ENCODE results near the gene TRANK1.

Gene TRANK1

GRCh38 chr3:36814066-36814717, 130.7 kb downstream of the TRANK1 start:
- Histone ChIP-seq H3K9me3 (ENCODE audit: control insufficient read depth, insufficient read depth, low read length) (no peaks in the 10 kb centered on the region), H3K36me3 (ENCODE audit: control insufficient read depth, insufficient read depth, low read length) (no peaks in the 10 kb centered on the region), H3K4me1 (ENCODE audit: control insufficient read depth, insufficient read depth, low read length) (no peaks in the 10 kb centered on the region), H3K4me3 (ENCODE audit: low read depth, low read length) (no peak overlapping the region), H3K9ac (ENCODE audit: low read depth, low read length) (no peak overlapping the region), H3K27ac (ENCODE audit: low read depth, low read length) (no peak overlapping the region), H3K27me3 (ENCODE audit: control insufficient read depth, insufficient read depth, low read length) (no peaks in the 10 kb centered on the region)

- Histone ChIP-seq H3K9me3 (ENCODE audit: control insufficient read depth, insufficient read depth, low read length) (no peaks in the 10 kb centered on the region), H3K27me3 (ENCODE audit: control insufficient read depth, insufficient read depth, low read length) (no peaks in the 10 kb centered on the region), H3K36me3 (ENCODE audit: control insufficient read depth, insufficient read depth, low read length) (no peaks in the 10 kb centered on the region), H3K9ac (ENCODE audit: low read depth, low read length) (no peak overlapping the region), H3K4me1 (ENCODE audit: control insufficient read depth, insufficient read depth, low read length) (no peaks in the 10 kb centered on the region), H3K27ac (ENCODE audit: low read depth, low read length) (no peak overlapping the region), H3K4me3 (ENCODE audit: low read depth, low read length) (no peak overlapping the region)
These were observed 131.5 kb downstream of the TRANK1 start for GRCh38 chr3:36813305-36813704.

- Histone ChIP-seq H3K27ac (ENCODE audit: low read depth, low read length) (no peak overlapping the region), H3K36me3 (ENCODE audit: control insufficient read depth, insufficient read depth, low read length) (no peaks in the 10 kb centered on the region), H3K4me1 (ENCODE audit: control insufficient read depth, insufficient read depth, low read length) (no peaks in the 10 kb centered on the region), H3K9ac (ENCODE audit: low read depth, low read length) (no peak overlapping the region), H3K27me3 (ENCODE audit: control insufficient read depth, insufficient read depth, low read length) (no peaks in the 10 kb centered on the region), H3K4me3 (ENCODE audit: low read depth, low read length) (no peak overlapping the region), H3K9me3 (ENCODE audit: control insufficient read depth, insufficient read depth, low read length) (no peaks in the 10 kb centered on the region)
These were observed 132.6 kb downstream of the TRANK1 start for GRCh38 chr3:36812240-36812639.

GRCh38 chr3:36811768-36812167, 133.1 kb downstream of the TRANK1 start:
- H3K27ac ChIP-seq (ENCODE audit: low read depth, low read length) = no peak overlapping the region
- no peaks in the 10 kb centered on the region for H3K27me3 ChIP-seq (ENCODE audit: control insufficient read depth, insufficient read depth, low read length)
- no peak overlapping the region for H3K4me3 ChIP-seq (ENCODE audit: low read depth, low read length)
- H3K4me1 ChIP-seq (ENCODE audit: control insufficient read depth, insufficient read depth, low read length) = no peaks in the 10 kb centered on the region
- no peak overlapping the region for H3K9ac ChIP-seq (ENCODE audit: low read depth, low read length)
- no peaks in the 10 kb centered on the region for H3K36me3 ChIP-seq (ENCODE audit: control insufficient read depth, insufficient read depth, low read length)
- H3K9me3 ChIP-seq (ENCODE audit: control insufficient read depth, insufficient read depth, low read length) = no peaks in the 10 kb centered on the region

GRCh38 chr3:36804295-36805055, 140.4 kb downstream of the TRANK1 start:
- H3K27me3 ChIP-seq (ENCODE audit: control insufficient read depth, insufficient read depth, low read length) = no peaks in the 10 kb centered on the region
- H3K4me1 ChIP-seq (ENCODE audit: control insufficient read depth, insufficient read depth, low read length) = peaks cover 6% of the 10 kb centered on the region; the same call in 1 of the 2 replicates
- no peak overlapping the region for H3K4me3 ChIP-seq (ENCODE audit: low read depth, low read length)
- no peaks in the 10 kb centered on the region; the same call in 1 of the 2 replicates for H3K9me3 ChIP-seq (ENCODE audit: control insufficient read depth, insufficient read depth, low read length)
- H3K27ac ChIP-seq (ENCODE audit: low read depth, low read length) = no peak overlapping the region
- no peak overlapping the region for H3K9ac ChIP-seq (ENCODE audit: low read depth, low read length)
- H3K36me3 ChIP-seq (ENCODE audit: control insufficient read depth, insufficient read depth, low read length) = no peaks in the 10 kb centered on the region

- H3K9ac ChIP-seq (ENCODE audit: low read depth, low read length) = no peak overlapping the region
- no peaks in the 10 kb centered on the region; the same call in 1 of the 2 replicates for H3K9me3 ChIP-seq (ENCODE audit: control insufficient read depth, insufficient read depth, low read length)
- H3K27me3 ChIP-seq (ENCODE audit: control insufficient read depth, insufficient read depth, low read length) = no peaks in the 10 kb centered on the region
- H3K4me3 ChIP-seq (ENCODE audit: low read depth, low read length) = no peak overlapping the region
- H3K36me3 ChIP-seq (ENCODE audit: control insufficient read depth, insufficient read depth, low read length) = no peaks in the 10 kb centered on the region
- H3K4me1 ChIP-seq (ENCODE audit: control insufficient read depth, insufficient read depth, low read length) = peaks cover 6% of the 10 kb centered on the region; the same call in 1 of the 2 replicates
- H3K27ac ChIP-seq (ENCODE audit: low read depth, low read length) = no peak overlapping the region
These were observed 141.6 kb downstream of the TRANK1 start for GRCh38 chr3:36803091-36803791.

- Histone ChIP-seq H3K4me1 (ENCODE audit: control insufficient read depth, insufficient read depth, low read length) (peaks cover 6% of the 10 kb centered on the region; the same call in 1 of the 2 replicates), H3K4me3 (ENCODE audit: low read depth, low read length) (no peak overlapping the region), H3K36me3 (ENCODE audit: control insufficient read depth, insufficient read depth, low read length) (no peaks in the 10 kb centered on the region), H3K9ac (ENCODE audit: low read depth, low read length) (no peak overlapping the region), H3K27ac (ENCODE audit: low read depth, low read length) (no peak overlapping the region), H3K9me3 (ENCODE audit: control insufficient read depth, insufficient read depth, low read length) (no peaks in the 10 kb centered on the region; the same call in 1 of the 2 replicates), H3K27me3 (ENCODE audit: control insufficient read depth, insufficient read depth, low read length) (no peaks in the 10 kb centered on the region)
These were observed 144.2 kb downstream of the TRANK1 start for GRCh38 chr3:36800533-36801116.

- Histone ChIP-seq H3K36me3 (ENCODE audit: control insufficient read depth, insufficient read depth, low read length) (no peaks in the 10 kb centered on the region), H3K9ac (ENCODE audit: low read depth, low read length) (no peak overlapping the region), H3K9me3 (ENCODE audit: control insufficient read depth, insufficient read depth, low read length) (no peaks in the 10 kb centered on the region), H3K27ac (ENCODE audit: low read depth, low read length) (no peak overlapping the region), H3K4me3 (ENCODE audit: low read depth, low read length) (no peak overlapping the region), H3K4me1 (ENCODE audit: control insufficient read depth, insufficient read depth, low read length) (peaks cover 6% of the 10 kb centered on the region; the same call in 1 of the 2 replicates), H3K27me3 (ENCODE audit: control insufficient read depth, insufficient read depth, low read length) (no peaks in the 10 kb centered on the region)
These were observed 148.0 kb downstream of the TRANK1 start for GRCh38 chr3:36796881-36797280.

GRCh38 chr3:36796161-36796560, 148.7 kb downstream of the TRANK1 start:
- H3K4me3 ChIP-seq (ENCODE audit: low read depth, low read length) = no peak overlapping the region
- H3K27me3 ChIP-seq (ENCODE audit: control insufficient read depth, insufficient read depth, low read length) = no peaks in the 10 kb centered on the region
- no peaks in the 10 kb centered on the region for H3K9me3 ChIP-seq (ENCODE audit: control insufficient read depth, insufficient read depth, low read length)
- H3K9ac ChIP-seq (ENCODE audit: low read depth, low read length) = no peak overlapping the region
- H3K36me3 ChIP-seq (ENCODE audit: control insufficient read depth, insufficient read depth, low read length) = no peaks in the 10 kb centered on the region
- peaks cover 6% of the 10 kb centered on the region; the same call in 1 of the 2 replicates for H3K4me1 ChIP-seq (ENCODE audit: control insufficient read depth, insufficient read depth, low read length)
- no peak overlapping the region for H3K27ac ChIP-seq (ENCODE audit: low read depth, low read length)

GRCh38 chr3:36795622-36796021, 149.2 kb downstream of the TRANK1 start:
- no peaks in the 10 kb centered on the region for H3K9me3 ChIP-seq (ENCODE audit: control insufficient read depth, insufficient read depth, low read length)
- H3K36me3 ChIP-seq (ENCODE audit: control insufficient read depth, insufficient read depth, low read length) = no peaks in the 10 kb centered on the region
- H3K9ac ChIP-seq (ENCODE audit: low read depth, low read length) = no peak overlapping the region
- H3K27me3 ChIP-seq (ENCODE audit: control insufficient read depth, insufficient read depth, low read length) = no peaks in the 10 kb centered on the region
- H3K4me3 ChIP-seq (ENCODE audit: low read depth, low read length) = no peak overlapping the region
- 0 out of 2 replicates have a peak, but pooled peaks cover 2% of the 10 kb centered on the region for H3K4me1 ChIP-seq (ENCODE audit: control insufficient read depth, insufficient read depth, low read length)
- H3K27ac ChIP-seq (ENCODE audit: low read depth, low read length) = no peak overlapping the region

All from HUES48 (cell line).